Activated T-cell treated with anti-CD3 and anti-CD28 coated beads, Interleukin-2, amount 50 U/mL, for 1 hour (primary cell): ENCODE measurements around the gene STARD7.
A peak's percentile ranks its signal among the peaks of the same experiment; 100 is the strongest.

ENCODE experiments used
- DNase-seq: peaks from one replicate; pipeline ENCODE4 v3.0.0-alpha.2; 2020

The STARD7 gene

DNA sequence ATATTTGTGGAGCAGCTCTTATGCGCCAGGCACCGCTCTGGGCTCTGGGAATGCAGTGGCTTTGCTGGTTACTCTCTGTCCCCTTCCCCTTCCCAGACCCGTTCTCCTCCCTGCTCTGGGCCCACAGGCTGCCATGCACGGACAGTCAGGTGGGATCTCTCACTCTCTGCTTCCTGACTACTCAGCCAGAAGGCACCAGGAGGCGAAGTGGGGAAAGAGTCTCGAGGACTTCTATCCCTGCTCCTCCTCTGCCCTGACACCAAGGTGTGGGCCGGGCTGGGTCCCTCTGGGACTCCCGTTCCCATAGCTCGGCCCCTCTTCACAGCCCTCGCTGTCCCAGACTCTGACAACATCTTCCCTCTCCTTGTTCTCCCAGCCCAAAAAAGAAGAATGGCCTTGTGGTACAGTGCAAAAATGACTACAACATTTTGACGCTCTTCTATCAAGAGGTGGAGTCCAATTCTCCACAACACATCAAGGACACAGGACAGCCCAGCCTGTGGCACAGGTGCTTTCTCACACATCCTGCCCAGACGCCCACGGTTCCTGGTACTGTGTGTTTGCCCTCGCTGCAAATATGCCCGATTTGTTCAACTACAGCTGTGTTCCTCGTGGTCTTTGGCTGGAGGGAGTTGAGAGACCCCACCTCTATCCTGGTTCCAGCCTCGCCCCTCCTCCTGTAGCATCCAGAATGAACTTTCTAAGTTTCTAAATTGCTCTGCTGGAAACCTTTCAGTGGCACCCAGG, 49.4 kb downstream of the STARD7 start:
- DNase-seq, result no peak

GRCh38 chr2:96158554-96158940, 50.1 kb downstream of the STARD7 start:
- DNase-seq, result no peak

DNA sequence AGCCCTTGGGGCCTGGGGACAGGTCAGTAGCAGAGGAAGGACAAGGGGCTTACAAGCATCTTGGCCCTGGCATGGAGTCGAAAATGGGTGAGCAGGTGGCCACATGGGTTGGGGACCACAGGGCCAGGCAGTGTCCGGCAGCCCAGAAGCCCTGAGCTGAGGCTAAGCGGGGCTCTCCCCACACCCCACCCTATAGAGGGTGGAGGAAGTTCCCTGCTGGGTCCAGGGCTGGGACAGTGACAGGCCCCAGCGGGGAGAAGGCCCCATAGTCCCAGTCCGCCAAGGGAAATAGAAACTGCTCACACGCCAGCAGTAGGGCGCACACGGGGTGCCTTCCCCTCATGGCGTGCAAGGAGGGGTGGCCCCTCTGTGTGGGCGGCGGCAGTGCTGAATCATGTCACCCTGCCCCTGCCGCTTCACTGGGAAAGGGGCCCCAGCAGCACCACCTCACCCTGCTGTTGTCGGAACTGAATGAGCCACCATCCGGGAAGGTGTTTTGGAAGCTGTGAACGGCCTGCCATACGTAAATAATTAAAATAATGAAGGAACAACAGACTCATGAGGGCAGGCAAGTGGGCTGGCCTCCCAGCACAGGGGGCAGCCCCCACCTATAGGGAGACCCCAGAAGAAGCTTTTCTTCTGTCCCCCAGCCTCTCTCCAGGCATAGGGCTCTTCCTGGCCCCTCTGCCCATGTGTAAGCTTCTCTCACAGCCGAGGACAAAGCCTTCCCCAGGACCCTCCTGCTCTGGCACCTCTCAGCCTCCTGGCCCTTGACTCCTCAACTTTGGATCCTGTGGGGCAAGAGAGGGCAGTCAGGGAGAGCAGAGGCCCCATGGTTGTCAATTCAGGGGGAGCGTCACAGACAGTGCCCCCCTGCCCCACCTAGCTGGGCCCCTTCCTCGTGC, 50.7 kb downstream of the STARD7 start:
- peak; percentile 82 for DNase-seq

DNA sequence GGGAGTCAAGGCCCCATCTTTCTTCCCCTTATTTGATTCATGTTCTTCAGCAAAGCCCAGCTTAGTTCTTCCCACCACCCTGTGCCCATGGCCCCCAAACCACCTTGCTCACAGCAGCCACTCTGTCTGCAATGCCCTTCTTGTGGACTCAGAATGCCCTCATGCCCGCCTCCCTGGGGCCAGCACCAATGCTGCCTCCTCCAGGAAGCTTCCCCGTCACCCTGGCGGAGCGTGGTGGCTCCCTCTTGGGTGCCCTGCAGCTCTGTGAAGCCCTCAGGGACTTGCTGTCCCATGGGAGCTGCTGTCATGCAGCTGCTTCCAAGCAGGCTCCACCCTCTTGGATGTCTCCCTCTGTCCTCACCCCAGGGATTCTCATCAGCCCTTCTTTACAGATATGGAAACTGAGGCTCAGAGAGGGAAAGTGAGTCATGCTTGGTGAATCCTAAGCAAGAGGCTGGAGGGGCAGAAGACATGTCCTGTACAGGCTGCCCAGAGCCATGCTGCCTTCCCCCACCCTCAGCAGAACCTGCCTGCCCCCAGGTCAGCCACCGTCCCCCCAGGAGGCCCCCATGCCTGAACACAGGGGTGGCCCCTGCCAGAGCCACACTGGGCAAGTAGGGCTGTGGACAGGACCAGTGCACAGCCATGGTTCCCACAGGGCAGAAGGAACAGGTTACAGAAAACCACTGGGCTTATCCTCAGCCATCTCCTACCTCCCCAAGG, 51.5 kb downstream of the STARD7 start:
- no peak for DNase-seq

- DNase-seq, result no peak
Measured at GRCh38 chr2:96156011-96156820, 52.4 kb downstream of the STARD7 start.

DNA sequence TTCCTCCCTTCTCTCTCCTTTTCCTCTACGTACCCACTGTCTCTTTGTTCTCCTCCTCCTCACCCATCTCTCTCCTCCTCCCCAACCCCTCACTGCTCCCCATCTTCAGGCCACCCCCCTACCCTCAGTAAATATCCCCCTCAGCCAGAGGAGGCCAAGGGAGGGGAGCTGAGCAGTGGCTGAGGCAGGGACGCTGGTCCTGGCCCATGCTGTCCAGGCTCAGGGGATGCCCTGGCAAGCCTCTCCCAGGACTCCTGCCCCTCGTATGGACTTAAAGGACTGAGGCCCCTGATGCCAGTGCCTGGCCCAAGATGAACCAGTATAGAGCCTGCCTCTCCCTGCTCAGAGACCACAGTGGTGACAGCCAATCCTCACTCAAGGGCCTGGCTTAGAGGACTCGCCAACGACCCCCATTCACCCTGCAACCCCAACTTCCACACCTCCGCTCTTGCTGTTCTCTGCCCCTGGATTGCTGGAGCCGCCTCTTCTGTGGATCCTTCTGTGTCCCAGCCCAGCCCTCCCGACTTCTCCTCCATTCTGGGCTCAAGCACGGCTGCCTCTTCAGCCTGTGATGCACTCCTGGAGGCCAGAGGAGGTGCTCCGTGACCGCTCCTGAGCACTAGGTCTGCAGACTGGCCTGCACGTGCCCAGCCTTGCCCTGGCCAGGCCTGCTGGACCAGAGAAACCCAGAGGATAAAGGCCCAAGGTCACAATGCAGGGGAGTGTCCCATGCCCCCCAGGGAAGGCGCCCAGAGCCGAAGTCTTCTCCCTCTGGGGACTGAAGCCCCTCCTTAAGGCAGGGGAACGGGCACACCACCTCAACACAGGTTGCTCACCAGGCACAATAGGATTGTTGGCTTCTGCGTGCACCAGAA, 53.9 kb downstream of the STARD7 start:
- DNase-seq, result no peak

GRCh38 chr2:96153991-96154431, 54.6 kb downstream of the STARD7 start:
- DNase-seq, result no peak

GRCh38 chr2:96153291-96153713, 55.3 kb downstream of the STARD7 start:
- DNase-seq, result no peak

DNA sequence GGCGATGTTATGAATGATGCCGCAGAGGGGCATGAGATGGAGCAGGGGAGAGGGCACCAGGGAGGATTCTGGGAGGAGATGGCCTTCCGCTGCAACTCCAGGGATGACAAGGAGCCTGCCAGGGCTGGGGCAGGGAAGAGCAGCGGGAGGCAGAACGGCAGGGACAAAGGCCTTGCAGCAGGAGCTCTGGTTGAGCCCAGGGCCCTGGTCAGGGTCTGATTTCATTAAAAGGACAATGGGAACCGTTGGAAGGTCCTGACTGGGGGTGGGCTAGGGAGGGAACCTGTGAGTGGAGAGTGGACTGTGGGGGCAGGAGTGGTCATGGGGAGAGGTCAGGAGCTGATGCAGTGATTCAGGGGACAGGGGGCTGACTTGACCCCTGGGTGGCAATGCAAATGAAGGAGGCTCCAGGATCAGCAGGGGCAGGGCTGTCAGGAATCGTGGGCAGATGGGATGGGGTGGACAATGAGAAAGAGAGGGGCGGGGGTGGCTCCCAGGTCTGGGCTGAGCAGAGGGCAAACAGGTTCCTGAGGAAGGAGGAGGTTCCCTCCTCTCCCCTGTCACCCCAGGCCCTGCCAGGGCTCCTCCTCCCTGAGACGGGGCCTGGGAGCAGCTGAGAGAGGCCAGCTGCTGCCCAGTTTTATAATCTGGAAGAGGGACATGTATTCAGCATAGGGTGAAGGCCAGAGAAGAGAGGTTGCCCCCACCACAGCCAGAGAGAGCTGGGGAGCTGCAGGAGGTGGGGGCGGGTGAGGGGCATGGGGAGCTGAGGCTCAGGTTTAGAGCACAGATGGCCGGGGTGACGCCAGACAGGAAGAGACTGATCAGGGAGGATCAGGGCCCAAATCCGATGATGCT, 56.1 kb downstream of the STARD7 start:
- DNase-seq, result no peak

GRCh38 chr2:96151595-96152303, 56.9 kb downstream of the STARD7 start:
- DNase-seq, result no peak

GRCh38 chr2:96150791-96151594, 57.6 kb downstream of the STARD7 start:
- DNase-seq, result no peak

DNA sequence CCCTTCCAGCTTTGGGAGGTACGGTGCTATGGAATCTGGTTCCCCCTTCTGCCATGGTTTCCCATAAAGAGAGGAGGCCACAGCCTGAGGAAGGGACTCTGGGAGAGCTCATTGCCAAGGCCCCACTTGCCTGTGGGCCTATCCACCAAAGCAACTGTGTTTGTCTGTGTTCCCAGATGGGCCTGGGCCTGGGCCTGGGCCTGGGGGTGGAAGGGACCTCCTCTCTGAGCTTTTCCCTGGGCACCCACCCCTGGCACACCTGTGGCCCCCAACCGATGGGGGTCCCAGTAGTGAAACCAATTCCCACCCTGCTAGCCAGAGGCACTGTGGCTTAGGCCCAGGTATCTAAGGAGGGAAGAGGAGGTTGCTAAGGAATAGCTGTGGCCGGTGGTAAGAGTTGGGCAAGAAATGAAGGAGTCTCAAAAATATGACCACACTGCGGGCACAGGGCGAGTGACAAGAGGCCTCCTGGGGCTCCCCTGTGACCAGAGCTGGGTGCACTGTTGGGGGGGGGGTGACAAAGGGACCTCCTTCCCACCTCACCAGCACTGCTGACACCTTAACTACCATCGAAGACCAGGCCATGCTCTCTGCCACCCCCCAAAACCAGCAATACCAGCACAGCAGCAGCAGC, 58.5 kb downstream of the STARD7 start:
- no peak for DNase-seq

GRCh38 chr2:96148410-96149217, 60.0 kb downstream of the STARD7 start:
- DNase-seq, result peak; percentile 97

- DNase-seq, result peak; percentile 43
Measured at GRCh38 chr2:96147593-96148201, 60.9 kb downstream of the STARD7 start.

- no peak for DNase-seq
Measured at GRCh38 chr2:96146881-96147592, 61.6 kb downstream of the STARD7 start.
